Measurements from ENCODE around the gene SLC38A6. TPM values are rescaled to one million over a fixed set of nuclear protein-coding genes. Genes with fewer than 3 reads are reported as not detected.
"Not testable (repeated sequence)": the region's sequence is repeated elsewhere in the genome, so short reads cannot be mapped to it uniquely, and the experiment has no call there.

SLC38A6 gene
- polyA plus RNA-seq, 3 donors, result 2.7 to 11.8 (median 6.4) TPM

DNA sequence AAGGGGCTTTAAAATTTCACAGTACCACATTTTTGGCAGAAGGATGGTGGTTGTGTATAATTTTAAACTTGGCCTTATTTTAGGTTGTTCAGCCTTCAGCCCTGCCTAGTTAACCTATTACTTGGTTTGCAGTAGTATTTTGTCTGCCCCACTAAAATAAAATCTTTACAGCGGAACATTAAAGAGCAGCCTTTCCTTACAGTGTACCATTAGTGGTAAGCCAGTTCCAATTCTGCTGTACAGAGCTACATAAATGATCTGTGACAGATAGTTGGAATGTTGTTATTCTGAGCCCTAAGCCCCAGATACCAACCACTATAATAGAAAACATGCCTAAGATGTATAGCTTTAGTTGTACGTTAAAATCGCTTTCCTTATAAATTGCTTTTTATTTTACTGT lies 56.2 kb downstream of the SLC38A6 start:
- WGBS, 3 donors, result 91 to 95% (median 93%) methylated on average over 3 of the region's 3 CpGs
- no peak overlapping the region for H3K27ac ChIP-seq (ENCODE audit: low read depth, low read length)

DNA sequence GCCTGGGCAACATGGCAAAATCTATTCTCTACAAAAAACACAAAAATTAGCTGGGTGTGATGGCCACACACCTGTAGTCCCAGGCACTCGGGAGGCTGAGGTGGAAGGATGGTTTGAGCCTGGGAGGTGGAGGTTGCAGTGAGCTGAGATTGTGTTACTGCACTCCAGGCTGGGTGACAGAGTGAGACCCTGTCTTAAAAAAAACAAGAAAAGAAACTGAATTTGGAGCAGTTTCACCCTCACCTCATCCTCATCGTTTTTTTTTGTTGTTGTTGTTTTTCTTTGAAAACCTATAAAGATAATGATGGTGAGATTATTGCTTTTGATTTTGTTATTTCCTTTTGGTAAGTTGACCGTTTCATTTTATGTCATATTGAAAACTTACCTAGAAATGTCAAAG lies 60.7 kb downstream of the SLC38A6 start:
- WGBS, 3 donors, result 74 to 89% (median 86%) methylated on average over 3 of the region's 3 CpGs
- H3K27ac ChIP-seq (ENCODE audit: low read depth, low read length), result no peak overlapping the region

DNA sequence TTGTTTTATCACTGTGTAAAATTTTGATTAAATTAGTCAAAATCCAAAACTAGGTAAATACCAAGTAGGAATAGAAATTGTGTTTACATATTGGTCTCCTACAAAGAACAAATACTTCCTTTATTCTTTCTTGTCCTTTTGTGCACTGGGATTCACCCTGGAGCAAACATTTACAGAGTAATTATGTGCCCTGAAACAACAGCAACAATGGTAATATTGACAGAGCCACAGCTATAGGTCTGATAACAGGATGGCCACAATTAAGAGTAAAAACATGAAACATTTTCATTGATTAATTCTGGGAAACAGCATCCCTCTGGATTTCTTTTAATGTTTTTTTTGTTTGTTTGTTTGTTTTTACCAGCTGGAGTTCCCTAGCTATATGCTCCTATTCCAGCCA lies 61.2 kb downstream of the SLC38A6 start:
- H3K27ac ChIP-seq (ENCODE audit: low read depth, low read length), result no peak overlapping the region

DNA sequence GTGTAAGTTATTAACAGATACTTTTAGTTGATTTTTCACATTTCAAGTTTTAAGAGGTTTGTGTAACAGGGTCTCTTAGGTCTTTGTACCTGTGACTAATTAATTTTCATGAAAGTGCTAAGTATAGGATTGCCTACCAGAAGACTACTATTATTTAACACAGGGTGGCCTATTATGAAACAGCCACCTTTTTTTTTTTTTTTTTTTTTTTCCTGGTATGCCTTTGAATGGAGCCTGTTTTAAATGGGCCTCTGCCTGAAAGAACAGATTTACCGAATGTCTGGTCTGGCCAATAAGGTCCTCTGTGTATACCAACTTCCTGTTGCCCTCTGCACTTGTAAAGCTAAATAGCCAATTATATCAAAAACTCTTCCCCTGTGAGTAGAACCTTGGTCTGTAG lies 62.5 kb downstream of the SLC38A6 start:
- WGBS, 3 donors, result 83 to 97% (median 90%) methylated on average over 1 of the region's 1 CpG
- H3K27ac ChIP-seq (ENCODE audit: low read depth, low read length), result no peak overlapping the region

DNA sequence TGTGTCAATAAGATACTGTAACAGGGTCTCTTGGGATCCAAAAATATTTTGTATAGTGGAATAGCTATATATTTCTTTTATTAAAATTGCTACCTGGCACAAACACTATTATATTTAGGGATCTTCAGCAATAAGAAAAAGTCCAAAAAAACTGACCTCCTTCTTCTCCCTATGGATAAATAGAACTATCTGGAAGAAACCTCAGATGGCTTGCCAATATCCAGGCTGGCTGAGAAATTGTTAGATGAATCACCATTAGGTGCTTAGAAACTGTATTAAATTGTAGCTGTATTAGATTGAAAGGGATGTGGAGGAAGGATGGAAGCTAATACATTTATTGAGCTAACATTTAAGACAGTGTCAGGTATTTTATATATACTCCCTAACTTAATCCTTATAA lies 66.0 kb downstream of the SLC38A6 start:
- H3K27ac ChIP-seq (ENCODE audit: low read depth, low read length), result no peak overlapping the region

DNA sequence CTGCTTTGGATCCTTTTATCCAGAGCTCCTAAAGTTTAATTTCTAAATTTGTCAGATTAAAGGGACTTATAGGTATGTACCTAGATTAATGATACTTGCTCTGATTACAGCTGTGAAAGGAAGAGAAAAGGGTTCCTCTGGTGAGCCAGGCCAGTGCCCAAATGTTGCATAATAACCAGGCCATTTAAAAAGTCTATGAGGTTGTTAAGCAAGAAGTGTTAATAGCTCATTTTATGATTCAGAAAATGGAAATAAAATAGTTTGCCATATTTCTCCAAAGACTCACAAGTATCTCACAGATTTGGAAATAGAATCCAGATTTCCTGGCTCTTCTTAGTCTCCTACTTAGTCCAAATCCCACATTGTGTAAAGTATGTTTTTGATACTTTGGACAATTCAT lies 67.6 kb downstream of the SLC38A6 start:
- no peak overlapping the region for H3K27ac ChIP-seq (ENCODE audit: low read depth, low read length)

DNA sequence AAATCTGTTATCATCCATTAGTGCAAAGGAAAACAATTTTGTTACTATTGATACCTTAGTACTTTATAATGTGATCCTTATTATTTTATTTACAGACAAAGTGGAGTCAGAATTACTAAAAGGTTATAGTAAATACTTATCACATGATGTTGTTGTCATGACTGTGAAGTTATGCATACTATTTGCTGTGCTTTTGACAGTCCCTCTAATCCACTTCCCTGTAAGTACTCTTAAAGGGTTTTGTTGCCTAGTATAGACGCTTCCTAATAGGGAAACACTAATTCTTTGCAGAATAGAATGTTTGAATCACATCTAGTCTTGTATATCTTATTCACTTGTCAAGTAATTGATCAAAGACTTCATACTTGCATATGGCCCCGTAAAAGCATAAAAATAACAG lies 69.4 kb downstream of the SLC38A6 start:
- WGBS, 3 donors, result 94 to 97% (median 97%) methylated on average over 2 of the region's 2 CpGs

DNA sequence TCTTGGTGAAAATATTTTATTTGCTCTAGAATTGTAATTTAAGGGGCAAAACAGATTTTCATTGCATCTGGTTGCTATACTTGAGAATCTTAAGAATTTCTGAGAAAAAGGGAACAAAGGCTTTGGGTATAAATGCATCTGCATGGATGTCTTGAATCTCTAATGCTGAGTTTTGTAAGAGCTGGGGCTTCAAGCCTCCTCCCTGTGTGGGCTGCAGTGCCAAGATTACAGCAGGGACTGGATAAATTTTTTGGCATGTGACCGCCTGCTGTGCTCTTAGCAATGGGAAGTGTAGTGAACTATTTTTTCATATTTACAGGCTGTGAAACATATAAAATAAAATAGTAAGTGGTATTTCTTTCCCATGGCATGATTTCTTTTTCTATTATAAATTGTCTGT lies 70.0 kb downstream of the SLC38A6 start:
- WGBS, 3 donors, result 41 to 63% (median 51%) methylated on average over 1 of the region's 1 CpG
- no peak overlapping the region for H3K27ac ChIP-seq (ENCODE audit: low read depth, low read length)

More for the DNA sequence above, 69.4 kb downstream of the SLC38A6 start:
- H3K27ac ChIP-seq (ENCODE audit: low read depth, low read length), result no peak overlapping the region

DNA sequence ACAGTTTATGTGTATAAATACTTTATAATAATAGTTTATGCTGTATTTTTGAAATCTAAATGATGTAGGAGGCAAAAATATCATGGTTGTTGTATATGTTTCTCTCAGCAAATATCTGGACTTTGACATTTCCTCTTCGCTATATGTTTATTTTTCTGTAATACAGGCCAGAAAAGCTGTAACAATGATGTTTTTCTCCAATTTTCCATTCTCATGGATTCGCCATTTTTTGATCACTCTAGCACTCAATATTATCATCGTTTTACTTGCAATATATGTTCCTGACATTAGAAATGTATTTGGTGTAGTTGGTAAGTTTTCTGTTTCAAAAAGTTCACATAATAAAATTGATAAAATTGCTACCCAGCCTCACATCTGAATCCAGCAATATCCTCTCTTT lies 70.6 kb downstream of the SLC38A6 start:
- WGBS, 3 donors, result 89 to 96% (median 93%) methylated on average over 3 of the region's 3 CpGs
- H3K27ac ChIP-seq (ENCODE audit: low read depth, low read length), result no peak overlapping the region

DNA sequence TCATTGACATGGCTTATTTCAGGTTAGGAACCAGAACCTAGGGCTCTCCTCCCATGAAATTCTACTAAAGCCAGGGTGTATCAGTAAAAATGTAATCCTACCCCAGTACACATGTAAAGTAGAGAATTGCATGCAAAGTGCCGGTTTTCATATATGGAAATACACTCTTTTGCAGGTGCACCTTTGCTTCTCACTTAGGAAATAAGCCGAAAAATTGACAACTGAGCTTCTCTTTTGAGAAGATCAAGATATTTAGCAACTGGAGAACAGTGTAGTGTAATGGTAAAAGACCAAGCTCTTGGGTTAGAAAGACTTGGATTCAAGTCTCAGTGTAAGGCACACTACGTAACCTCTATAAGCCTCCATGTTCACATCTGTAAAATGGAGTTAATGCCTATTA lies 82.4 kb downstream of the SLC38A6 start:
- 97 to 98% (median 98%) methylated on average over 3 of the region's 3 CpGs for WGBS, 3 donors
- H3K27ac ChIP-seq (ENCODE audit: low read depth, low read length), result no peak overlapping the region

DNA sequence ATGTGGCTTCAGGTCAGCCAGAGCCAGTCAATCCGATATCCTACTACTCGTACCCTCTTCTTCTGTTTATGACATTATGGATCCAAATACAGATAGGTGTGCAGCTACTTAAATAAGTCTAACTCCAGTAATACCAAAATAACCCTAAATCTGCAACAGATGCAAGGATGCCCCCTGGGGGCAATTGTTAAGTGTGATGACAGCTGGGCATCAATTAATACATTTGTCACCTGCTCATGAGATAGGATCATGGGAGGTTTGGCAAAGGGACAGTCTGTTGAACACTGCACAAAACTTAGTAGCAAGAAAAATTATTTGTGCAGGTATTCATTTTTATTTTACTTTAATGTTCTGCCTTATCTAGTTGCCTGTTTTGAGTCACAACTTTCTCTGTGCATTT lies 83.2 kb downstream of the SLC38A6 start:
- 82 to 94% (median 88%) methylated on average over 2 of the region's 2 CpGs for WGBS, 3 donors
- no peak overlapping the region for H3K27ac ChIP-seq (ENCODE audit: low read depth, low read length)

DNA sequence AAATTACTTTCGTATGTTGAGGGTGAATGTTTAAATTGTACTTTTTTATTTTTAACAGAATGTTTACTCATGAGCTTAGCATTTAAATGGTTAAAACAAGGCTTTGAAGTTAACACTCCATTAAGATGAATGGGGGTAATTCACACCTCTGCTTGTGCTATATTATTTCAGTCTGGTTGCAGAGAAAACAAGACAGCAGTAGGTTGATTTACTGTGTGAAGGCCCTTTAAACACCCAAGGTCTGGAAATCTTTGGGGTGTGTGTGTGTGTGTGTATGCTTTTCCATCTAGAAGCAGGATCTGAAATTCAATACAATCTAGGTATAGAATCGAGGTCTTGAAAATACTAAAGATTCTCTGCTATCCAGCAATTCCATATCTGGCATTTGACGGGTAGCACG lies 83.8 kb downstream of the SLC38A6 start:
- 90 to 95% (median 95%) methylated on average over 4 of the region's 4 CpGs for WGBS, 3 donors
- no peak overlapping the region for H3K27ac ChIP-seq (ENCODE audit: low read depth, low read length)

DNA sequence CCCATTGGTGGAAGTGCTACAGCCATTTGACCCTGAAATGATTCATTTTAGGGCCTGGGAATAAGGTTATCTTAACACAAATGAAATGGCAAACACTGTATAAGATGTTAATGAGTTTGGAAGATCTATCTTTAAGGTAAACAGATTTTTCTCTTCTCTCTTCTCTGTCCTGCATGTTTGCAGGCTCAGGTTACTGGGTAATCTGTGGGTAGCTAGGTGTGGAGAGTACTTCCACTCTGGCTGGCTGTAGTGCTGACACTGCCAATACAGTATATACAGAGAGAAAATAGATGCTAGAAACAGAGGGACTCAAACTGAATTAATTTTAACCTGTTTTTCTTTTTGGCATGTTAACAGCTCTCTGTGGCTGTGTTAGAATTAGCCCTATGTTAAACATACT lies 84.6 kb downstream of the SLC38A6 start:
- H3K27ac ChIP-seq (ENCODE audit: low read depth, low read length), result no peak overlapping the region

DNA sequence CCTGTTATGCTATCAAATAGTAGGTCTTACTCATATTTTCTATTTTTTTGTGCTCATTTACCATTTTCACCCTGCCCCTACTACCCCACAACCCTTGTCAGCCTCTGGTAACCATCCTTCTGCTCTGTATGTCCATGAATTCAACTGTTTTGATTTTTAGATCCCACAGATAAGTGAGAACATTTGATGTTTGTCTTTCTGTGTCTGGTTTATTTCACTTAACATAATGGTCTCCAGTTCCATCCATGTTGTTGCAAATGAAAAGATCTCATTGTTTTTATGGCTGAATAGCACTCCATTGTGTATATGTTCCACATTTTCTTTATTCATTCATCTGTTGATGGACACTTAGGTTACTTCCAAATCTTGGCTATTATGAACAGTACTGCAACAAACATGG lies 91.4 kb downstream of the SLC38A6 start:
- H3K27ac ChIP-seq (ENCODE audit: low read depth, low read length), result not testable (repeated sequence)

DNA sequence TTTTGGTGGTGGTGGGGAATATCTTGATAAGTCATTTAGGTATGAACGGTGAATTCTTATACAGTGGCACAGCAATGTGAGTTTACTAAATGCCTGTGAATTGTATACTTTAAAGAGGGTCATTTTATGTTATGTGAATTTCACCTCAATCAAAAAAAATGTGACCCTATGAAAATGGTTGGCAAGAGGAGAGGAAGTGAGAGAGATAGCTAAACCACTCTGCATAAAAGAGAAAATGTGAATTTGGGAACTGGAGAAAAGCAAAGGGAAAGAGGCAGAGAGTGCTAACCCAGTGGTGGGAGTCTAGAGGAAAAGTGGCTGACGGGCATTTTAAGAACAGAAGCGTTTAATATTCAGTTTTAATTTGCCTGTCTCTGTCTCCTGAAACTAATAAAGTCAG lies 93.8 kb downstream of the SLC38A6 start:
- no peak overlapping the region for H3K27ac ChIP-seq (ENCODE audit: low read depth, low read length)
- 90 to 91% (median 90%) methylated on average over 3 of the region's 3 CpGs for WGBS, 3 donors

DNA sequence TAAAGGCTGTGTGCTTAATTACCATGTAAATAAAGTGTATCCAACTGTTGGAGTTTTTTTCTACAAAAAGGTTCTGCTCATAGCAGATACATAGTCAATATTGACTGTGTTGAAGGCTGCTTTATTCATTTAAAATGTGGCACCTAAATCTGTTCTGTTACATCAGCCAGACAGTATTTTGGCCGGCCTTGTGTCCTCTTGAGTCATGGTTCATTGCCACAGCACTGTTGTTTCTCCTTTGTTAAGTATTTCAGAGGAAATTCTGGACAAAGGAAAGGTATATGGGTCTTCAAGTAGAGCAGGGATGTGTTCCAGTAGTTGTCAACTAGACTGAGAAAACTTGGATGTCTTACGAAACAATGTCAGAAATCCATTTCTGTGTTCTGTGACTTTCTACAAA lies 95.5 kb downstream of the SLC38A6 start:
- WGBS, 3 donors, result 88 to 92% (median 91%) methylated on average over 2 of the region's 2 CpGs
- H3K27ac ChIP-seq (ENCODE audit: low read depth, low read length), result no peak overlapping the region

DNA sequence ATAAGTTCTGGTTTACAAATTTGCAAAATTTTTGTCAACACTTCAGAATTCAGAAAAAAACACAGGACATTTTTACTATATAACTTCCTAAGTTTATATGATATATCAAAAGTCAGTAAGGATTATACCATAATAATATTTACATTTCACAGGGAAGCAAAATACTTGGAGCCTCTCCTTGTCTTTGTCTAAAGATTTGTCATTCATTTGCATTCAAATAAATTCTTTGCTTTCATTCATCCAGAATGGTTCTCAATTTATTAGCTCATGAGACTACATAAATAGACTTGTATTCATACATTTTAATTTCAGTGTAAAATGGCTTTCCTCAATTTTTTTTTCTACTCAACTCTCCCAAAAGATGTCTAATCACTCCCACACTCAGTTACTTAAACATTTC lies 96.4 kb downstream of the SLC38A6 start:
- no peak overlapping the region for H3K27ac ChIP-seq (ENCODE audit: low read depth, low read length)

DNA sequence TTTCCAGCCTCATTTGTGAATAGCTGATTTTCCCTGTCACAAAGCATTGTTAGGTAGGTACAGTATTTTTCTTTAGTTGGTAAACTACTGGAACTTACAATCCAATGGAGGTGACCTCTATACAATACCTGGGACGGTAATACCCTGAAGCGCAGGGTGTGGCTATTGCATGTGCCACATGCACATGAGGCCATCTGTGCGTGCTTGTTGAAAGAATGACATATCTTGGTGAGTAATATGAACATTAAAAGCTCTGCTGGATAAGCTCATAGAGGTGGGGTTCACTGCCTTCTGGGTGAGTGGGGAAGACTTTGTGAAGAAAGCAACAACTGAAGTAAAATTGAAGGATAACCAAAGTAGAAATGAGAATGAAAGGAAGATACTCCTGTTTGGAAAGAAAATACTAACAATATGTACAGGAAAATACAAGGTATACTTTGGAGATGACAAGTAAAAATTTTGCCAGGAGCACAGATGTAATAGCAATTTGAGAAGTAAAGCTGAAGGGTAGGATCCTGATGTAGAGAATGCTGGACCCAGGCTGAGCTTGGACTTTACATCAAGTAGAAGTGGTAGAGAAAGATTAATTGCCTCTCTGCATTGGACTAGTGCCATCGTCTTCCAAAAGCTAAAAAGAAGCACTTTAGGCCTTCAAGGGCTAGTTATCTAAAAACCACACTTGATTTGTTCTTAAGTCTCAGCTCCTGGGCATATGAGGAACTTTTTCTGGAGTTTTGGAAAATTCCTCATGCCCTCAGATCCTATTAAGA lies 97.1 kb downstream of the SLC38A6 start:
- H3K27ac ChIP-seq (ENCODE audit: low read depth, low read length), result no peak overlapping the region
- 83 to 90% (median 85%) methylated on average over 4 of the region's 4 CpGs for WGBS, 3 donors

DNA sequence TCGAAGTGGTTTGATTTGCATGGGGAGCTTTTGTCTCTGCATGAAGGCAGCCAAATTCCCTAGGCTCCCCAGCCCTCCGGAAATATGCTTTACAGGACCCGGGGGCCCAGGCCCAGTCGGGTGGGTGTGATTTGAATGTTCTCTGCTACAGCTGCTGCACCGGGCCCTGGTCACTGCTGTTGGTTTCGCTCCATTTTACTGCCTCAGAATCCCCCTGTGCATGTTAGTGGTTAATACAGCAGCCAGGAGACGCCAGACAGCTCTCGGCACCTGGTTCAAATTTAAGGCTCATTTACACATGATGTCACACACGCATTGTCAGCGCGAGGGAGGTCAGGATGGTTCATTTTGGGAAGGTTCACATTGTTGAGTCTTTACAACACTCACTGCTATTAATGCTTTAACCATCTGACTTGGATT lies 99.6 kb downstream of the SLC38A6 start:
- WGBS, 3 donors, result 68 to 78% (median 78%) methylated on average over 11 of the region's 11 CpGs
- no peak overlapping the region for H3K27ac ChIP-seq (ENCODE audit: low read depth, low read length)

DNA sequence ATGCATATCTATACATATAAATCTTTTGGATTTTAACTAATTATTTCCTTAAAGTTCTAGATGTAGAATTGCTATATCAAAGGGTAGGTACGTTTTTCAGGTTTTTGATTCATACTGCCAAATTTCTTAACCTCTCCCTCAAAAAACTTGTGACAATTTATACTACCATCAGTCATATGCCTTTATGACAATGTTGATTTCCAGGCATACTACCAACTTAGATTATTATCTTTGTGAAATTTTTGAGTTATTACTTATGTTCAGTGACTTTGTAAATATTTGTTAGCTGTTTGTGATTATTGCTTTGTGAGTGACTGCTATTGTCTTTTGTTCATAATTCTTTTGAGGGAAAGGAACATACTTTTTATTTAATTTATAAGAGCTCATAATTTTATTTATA lies 107.0 kb downstream of the SLC38A6 start:
- H3K27ac ChIP-seq (ENCODE audit: low read depth, low read length), result no peak overlapping the region
- 78 to 88% (median 86%) methylated on average over 1 of the region's 1 CpG for WGBS, 3 donors

DNA sequence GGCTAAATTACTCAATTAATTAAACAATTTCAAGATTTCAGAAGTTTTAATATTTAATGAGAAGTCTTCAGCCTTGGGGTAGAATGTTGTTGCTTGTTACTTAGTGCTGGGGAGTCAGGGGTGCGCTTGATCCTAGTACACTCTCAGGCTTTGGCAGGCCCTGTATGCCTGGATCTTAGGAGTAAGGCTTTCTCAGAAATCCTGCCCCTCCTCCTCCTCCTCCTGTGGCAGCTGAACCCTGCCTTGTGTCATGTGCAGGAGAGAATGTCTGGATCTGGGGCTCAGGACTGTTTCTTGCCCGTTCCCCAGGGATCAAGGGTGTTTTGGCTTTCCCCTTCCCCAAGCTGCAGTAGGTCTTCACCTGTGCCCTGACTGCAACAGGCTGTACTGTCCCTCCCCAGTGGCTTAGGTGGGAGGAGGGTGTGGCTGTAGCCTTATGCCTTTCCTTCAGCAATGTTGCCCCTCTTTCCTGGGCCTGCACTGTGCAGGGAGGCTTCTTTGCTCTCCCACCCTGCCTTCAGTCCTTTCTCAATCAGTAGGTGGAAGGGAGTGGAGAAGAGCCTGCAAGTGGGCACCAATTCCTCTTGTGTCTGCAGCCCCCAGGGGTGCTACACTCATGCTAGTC lies 108.2 kb downstream of the SLC38A6 start:
- H3K27ac ChIP-seq (ENCODE audit: low read depth, low read length), result no peak overlapping the region
- WGBS, 3 donors, result 81 to 91% (median 87%) methylated on average over 2 of the region's 2 CpGs
